UCSD-AML1 (cell line): ENCODE measurements around the gene RHOT2.
A peak's percentile ranks its signal among the peaks of the same experiment; 100 is the strongest.
"Not testable (repeated sequence)": the region's sequence is repeated elsewhere in the genome, so short reads cannot be mapped to it uniquely, and the experiment has no call there.

Experiments
- DNase-seq: peaks from one replicate; lab custom pipeline; 2025; ENCODE audit not compliant: unreplicated experiment; lab: John Stamatoyannopoulos, UW

The RHOT2 gene

DNA sequence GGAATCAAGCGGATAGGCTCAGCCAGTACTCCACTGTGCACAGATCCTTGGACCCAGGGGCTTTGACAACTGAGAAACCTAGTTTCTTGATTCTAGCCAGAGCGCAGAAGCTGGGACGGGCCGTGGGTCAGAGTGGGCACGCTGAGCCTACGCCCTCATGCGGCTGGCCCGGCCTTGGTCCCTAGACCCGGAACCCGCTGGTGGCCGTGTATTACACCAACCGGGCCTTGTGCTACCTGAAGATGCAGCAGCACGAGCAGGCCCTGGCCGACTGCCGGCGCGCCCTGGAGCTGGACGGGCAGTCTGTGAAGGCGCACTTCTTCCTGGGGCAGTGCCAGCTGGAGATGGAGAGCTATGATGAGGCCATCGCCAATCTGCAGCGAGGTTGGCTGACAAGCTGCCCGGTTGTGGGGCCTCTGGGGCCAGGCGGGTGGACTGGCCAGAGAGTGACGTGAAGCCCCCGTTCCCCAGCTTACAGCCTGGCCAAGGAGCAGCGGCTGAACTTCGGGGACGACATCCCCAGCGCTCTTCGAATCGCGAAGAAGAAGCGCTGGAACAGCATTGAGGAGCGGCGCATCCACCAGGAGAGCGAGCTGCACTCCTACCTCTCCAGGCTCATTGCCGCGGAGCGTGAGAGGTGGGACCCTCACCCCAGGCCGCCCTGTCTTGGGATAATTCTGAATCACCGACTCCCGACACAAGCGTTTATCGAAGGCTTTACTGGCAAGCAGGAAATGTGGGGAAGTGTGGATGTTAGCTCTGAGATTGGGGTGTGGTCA, 13.2 kb downstream of the RHOT2 start:
- DNase-seq: peak; percentile 50

DNA sequence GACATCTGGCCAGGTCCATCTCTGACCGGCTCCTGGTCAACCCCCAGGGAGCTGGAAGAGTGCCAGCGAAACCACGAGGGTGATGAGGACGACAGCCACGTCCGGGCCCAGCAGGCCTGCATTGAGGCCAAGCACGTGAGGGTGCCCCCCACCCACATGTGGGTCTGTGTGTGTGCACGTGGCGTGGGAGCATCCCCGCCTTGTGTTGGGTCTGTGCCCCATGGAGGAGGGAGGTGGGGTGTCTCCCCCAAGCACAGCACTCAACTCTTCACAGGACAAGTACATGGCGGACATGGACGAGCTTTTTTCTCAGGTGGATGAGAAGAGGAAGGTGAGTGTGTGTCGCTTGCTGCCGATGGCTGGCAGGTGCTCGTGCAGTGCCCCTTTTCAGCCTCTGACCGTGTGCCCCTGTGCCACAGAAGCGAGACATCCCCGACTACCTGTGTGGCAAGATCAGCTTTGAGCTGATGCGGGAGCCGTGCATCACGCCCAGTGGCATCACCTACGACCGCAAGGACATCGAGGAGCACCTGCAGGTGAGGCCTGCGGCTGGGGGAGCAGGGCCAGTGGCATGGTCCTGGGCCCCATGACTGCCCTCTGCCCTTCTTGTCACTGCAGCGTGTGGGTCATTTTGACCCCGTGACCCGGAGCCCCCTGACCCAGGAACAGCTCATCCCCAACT, 14.0 kb downstream of the RHOT2 start:
- no peak for DNase-seq

DNA sequence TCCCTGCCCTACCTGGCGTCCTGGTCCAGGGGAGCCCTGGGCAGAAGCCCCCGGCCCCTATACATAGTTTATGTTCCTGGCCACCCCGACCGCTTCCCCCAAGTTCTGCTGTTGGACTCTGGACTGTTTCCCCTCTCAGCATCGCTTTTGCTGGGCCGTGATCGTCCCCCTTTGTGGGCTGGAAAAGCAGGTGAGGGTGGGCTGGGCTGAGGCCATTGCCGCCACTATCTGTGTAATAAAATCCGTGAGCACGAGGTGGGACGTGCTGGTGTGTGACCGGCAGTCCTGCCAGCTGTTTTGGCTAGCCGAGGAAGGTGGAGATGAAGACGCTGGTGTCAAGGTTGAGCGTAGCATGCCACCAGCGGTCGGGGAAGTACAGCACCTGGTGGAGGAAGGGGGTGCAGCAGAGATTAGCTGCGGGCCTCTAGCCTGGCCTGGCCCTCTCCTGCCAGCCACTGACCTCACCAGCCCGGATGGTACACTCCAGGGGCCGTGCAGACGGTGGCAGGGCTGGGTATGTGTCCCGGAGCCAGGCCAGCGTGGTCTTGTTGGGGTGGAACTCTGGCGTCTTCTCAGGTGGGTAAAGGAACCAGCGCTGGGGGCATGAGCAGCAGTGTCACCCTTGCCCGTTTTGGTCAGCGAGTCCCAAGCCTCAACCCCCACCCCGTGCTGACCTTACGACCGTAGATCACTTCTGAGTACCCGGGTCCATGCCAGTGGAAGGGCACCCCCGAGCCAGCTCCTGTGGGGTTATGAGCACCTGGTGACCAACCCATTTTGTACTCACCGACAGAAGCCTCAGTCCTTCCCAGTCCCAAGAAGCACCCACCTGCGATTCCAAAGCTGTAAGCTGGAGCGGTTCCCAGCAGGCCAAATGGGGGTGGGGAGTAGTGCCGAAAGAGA, 14.8 kb downstream of the RHOT2 start:
- no peak for DNase-seq

DNA sequence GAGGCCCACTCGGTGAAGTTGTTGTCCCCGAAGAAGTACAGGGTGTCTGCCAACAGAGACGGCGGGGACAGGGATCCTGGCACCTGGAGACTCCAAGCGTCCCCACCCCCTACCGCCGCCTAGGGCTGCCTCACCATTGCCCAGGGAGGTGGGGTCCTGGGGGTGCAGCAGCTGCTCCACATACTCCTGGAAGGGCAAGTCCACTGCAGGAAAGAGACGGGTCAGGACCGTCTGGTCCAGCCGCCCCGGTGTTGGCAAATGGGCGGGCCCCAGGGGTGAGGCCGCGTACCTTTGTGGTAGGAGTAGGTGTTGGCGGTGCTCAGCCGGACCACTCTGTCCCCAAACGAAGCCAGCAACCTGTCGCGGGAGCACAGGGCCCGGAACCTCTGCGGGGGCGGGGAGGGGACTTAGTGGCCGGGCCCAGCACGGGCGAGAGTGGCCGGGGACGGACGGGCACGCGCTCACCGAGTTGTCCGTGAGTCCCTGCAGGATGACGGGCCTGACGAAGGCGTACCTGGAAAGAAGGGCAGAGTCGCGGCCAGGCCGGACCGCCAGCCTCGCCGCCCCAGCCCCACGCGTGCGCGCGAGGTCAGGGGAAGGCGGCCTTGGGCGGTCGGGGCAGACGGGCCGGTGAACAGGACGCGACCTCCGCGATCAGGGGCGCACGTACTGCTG, 15.6 kb downstream of the RHOT2 start:
- DNase-seq: no peak

DNA sequence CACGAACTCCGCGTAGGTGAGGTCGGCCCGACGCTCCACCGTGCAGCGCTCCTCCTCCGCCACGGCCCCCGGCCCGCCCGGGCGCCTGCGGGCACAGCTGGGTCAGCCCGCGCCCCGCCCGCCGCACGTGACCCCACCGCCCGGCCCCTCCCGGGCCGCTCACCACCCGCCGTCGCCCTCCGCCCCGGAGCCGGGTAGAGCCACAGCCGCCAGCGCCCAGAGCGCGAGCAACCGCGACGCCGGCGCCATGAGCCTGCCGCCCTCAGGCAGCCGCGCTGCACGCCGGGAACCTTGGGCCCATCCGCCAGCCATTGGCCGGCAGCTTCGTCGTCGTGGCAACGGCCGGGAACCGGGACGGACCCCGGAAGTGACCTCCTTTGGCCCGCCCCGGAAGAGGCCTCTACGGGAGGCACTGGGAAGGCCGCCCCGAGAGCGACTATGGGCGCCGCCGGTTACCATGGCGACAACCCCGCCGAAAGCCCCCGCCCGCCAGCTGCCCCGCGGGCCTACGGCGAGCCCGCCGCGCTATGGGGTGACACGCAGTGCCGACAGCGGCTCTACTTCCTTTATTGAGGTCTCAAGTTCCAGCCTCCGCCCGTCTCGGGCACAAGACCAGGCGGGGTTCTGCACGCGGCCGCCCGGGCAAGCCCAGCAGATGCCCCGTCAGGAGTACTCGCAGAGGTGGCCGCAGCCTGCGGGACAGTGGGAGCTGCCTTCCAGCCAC, 16.3 kb downstream of the RHOT2 start, which contains the start of gene JMJD8:
TSS of gene JMJD8 (minus strand) at position 264 of the 724 bp plus-strand sequence. CDS start at position 249, 15 bp downstream.
- DNase-seq: peak; percentile 93

GRCh38 chr16:684961-685696, 17.2 kb downstream of the RHOT2 start:
- no peak for DNase-seq

DNA sequence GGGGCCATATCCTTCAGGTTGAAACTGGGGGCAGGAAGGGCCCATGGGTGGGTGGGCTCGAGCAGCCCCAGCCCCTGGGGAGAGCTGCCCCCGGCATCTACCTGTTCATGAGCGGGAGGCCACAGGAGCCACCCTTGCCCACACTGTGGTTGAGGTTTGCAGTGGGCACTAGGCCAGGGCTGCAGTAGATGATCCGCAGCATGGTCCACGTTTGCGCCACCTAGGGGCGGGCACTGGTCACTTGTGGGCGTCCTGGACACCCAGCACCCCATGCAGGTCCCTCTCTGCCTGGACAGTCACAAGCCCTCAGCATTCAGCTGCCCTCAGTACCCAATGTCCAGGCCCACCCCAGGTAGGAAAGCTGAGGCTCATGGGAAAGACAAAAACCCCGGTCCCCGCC, 18.0 kb downstream of the RHOT2 start:
- peak; percentile 45 for DNase-seq

GRCh38 chr16:686459-687260, 18.7 kb downstream of the RHOT2 start:
- no peak for DNase-seq

GRCh38 chr16:687499-687898, 19.6 kb downstream of the RHOT2 start:
- DNase-seq: no peak

DNA sequence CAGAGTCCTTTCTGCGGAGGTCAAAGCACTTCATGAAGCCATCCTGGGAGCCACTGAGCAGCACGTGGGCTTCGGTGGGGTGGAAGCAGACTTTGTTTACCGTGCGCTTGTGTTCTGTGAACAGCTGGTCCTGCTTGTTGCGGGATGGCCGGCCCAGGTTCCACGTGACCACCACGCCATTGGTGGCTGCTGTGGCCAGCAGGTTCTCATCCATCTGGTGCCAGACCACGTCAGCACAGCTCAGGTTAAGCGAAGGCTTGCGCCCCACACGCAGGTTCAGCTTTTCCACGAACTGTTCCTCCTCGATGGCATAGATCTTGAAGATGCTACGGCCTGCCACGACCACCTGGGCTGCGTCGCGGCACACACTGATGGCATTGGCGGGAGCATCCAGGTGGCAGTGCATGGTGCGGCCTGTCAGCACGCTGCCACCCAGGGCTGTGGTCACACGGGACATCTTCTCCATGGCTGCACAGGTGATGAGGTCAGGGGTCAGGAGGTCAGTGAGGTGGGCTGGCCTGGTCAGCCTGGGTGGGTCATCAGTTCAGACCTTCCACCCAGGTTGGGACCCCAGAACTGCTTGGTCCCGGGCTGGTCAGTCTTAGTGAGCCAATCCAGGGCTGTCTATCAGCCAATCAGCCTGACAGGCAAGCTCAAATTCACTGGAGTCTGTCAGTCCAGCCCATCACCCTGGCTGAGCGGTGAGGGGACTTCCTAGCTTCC, 21.4 kb downstream of the RHOT2 start:
- DNase-seq: no peak

GRCh38 chr16:691242-691641, 23.3 kb downstream of the RHOT2 start:
- DNase-seq: not testable (repeated sequence)

DNA sequence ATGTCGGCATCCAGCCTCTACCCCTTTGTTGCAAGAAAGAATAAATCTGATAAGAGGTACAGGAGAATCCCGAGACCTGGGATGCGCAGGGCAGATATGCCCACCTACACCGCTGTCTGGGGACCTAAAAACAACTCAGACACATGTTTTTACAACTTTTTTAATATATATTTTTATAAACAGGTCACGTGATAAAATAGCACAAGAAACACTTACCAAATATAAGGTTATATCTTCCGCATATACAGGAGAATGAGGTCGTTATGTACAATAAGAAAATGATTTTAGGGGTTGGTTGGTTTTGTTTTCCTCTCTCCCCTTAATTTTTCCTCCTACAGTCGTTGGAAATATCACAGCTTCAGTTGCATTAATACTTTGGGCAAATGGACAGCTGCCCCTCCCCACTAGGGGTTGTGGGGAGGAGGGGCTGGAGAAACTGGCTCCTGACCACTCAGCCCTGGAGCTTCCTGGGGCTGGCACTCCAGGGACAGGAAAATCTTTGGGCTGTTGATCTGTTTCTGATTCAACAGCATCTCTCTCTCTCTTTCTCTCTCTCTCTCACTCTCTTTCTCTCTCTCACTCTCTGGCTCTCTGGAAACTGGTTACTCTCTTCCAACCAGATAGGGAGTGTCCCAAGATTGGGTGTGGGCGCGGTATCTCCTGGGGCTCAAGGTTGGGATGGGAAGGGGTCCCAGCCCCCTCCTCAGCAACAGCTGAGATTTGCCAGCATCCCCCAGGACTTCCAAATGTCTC, 24.6 kb downstream of the RHOT2 start:
- DNase-seq: no peak

- no peak for DNase-seq
Measured at GRCh38 chr16:693364-693763, 25.4 kb downstream of the RHOT2 start.

DNA sequence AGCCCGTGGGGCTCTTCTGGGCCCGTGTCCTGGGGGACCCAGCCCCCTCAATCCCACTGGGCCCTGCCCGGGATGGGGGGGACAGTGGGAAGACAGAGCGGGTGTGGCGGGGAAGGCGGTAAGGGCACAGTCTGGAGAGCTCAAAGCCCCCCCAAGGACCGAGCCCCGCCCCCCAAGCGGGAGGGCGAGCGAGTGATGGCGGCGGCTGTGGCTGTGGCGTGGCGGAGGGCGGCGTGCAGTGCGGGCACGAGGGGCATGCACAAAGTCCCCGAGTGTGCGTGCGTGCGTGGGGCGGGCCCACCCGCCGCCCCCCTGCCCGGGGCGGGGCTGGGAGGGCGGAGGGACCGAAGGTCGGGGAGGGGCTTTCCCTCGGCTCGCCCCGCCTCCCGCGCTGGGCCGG, 25.8 kb downstream of the RHOT2 start:
- no peak for DNase-seq

- no peak for DNase-seq
Measured at GRCh38 chr16:694187-694862, 26.4 kb downstream of the RHOT2 start.

- DNase-seq: no peak
Measured at GRCh38 chr16:694863-695354, 27.0 kb downstream of the RHOT2 start.
